ENCODE results near the gene OSBPL1A.

OSBPL1A gene

DNA sequence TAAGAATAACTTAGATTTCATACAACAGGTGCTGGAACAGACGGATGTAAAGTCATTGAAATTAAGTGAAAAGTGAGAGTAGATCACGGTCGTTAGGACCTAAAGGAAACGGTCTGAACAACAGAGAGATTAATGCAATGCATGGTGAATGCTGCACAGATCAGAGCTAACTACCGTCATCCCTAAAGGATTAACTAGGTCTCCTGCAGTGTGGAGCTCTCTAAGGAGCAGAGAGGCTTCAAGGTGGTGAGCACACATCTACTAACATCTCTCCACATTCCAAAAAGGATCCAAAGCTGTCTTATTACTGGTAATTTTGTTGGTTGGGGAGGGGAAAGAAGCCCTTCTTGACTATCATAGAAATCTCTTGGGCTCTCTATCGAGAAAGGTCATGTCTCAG lies 183.5 kb downstream of the OSBPL1A start:
- DNase-seq: no peak

DNA sequence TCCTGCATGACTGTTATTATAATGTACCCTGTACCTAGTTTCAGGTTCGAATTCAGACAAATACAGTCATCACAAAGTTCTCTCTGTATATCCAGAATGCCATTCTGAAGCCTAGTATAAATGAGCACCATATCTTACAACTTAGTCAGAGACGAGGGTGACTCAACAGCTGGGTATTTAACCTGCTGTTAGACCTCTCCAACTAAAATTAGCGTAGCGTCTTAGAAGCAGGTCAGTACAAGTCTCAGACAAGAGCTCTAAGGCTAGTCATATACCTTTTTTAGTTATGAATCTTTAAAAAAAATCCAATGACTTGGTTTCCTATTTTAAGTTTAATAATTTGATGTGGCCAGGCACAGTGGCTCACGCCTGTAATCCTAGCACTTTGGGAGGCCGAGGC lies 184.7 kb downstream of the OSBPL1A start:
- DNase-seq: no peak

GRCh38 chr18:24209558-24209957 lies 188.1 kb downstream of the OSBPL1A start:
- no peak for DNase-seq

- no peak for DNase-seq
These were observed 189.2 kb downstream of the OSBPL1A start for GRCh38 chr18:24208270-24209035.

- no peak for DNase-seq
These were observed 192.7 kb downstream of the OSBPL1A start for GRCh38 chr18:24204904-24205303.

- no peak for DNase-seq
These were observed 195.6 kb downstream of the OSBPL1A start for GRCh38 chr18:24201699-24202687.

GRCh38 chr18:24200494-24201290 lies 196.9 kb downstream of the OSBPL1A start:
- DNase-seq: no peak

- no peak for DNase-seq
These were observed 198.2 kb downstream of the OSBPL1A start for GRCh38 chr18:24199372-24199962.

GRCh38 chr18:24198461-24198860 lies 199.2 kb downstream of the OSBPL1A start:
- DNase-seq: no peak

DNA sequence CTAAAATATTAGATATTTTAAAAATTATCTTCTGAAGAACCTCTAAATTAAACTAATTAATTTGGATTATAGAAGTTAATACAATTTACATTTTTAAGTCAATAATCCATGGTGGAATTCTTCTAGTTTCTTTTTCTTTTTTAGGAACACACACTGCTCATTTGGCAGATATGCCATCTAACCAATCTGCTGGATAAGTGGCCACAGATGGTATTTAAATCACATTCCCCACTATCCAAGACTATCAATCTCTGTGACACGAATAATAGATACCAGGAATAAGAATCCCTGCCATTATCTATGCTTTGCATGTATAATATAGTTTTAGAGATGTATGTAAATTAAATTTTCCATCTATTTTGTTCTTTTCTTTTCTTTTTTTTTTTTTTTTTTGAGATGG lies 200.2 kb downstream of the OSBPL1A start:
- no peak for DNase-seq

DNA sequence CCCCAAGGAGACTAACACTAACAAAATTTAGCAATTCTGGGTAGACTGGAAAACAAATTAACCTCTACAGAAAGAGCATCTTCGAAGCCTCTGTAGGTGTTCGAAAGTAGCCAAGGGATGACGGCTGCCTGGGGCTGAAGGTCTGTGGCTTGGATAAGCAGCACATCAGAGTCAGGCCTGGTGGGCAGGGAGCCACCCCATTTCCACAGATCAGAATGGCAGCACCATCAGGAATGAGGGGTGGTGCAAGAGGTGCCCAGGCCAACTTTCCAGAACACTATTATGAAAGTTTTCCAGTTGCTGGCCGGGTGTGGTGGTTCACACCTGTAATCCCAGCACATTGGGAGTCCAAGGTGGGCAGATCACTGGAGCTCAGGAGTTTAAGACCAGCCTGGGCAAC lies 200.9 kb downstream of the OSBPL1A start:
- DNase-seq: no peak

GRCh38 chr18:24195296-24196053 lies 202.1 kb downstream of the OSBPL1A start:
- no peak for DNase-seq

GRCh38 chr18:24190590-24190989 lies 207.0 kb downstream of the OSBPL1A start:
- no peak for DNase-seq

- DNase-seq: no peak
These were observed 207.8 kb downstream of the OSBPL1A start for GRCh38 chr18:24189664-24190346.

DNA sequence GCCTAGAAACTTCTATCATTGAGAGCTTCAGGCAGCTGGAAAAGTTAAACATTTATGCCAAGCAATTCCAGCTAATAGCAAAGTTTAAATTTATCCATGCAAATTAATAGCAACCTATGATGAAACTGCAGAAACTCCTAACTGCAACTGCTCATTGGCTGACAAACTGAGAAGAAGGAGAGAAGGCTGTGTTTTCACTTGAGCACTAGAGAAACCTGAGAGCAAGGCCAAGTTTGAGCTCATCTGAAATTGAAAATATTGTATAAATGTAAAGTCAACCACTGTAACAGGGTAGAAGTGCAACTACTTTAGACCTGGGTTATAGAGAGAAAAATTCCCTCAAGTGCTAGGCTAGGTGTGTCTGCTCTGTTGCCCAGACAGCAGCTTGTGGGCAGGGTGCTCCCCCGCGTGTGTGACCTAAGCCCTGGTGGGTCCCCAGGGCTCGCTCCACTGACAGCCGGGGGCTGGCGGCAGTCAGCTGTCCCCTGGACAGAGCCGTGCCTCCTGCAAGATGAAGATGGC lies 208.6 kb downstream of the OSBPL1A start:
- DNase-seq: no peak

GRCh38 chr18:24188120-24188519 lies 209.5 kb downstream of the OSBPL1A start:
- DNase-seq: no peak

DNA sequence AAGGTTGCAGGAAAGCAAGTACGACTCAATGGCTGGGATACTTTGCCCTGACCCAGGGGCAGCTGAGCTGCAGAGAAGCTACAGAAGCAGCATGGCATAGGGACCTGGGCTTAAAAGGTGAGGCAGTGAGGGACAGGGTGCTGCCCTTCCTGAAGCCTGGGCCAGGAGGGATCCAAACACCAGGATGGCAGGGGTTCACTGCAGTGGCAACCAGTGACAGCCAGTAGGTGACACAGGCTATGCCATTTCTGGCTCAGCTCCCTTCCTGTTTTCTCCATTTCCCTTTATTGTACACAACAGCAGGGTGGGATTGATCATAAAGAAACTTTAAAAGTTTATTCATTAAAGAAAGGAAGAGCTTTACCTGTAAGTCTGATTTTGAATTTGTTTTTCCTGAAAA lies 209.9 kb downstream of the OSBPL1A start:
- no peak for DNase-seq

DNA sequence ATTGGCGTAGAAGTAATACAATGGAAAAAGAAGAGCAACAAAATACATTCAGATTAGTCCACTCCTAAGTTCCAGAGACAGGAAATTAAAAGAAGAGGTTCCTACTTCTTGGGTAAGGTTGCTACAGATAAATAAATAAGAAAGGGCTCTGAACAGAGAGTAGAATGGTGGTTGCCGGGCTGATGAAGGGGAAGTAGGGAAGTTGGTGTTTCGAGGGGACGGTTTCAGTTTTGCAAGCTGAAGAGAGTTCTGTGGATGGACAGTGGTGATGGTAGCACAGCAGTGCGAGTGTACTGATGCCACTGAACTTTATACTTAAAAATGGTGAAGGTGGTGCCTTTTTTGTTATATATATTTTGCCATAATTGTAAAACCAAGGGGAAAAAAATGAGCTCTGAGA lies 210.6 kb downstream of the OSBPL1A start:
- DNase-seq: no peak

GRCh38 chr18:24185805-24186204 lies 211.8 kb downstream of the OSBPL1A start:
- DNase-seq: no peak

DNA sequence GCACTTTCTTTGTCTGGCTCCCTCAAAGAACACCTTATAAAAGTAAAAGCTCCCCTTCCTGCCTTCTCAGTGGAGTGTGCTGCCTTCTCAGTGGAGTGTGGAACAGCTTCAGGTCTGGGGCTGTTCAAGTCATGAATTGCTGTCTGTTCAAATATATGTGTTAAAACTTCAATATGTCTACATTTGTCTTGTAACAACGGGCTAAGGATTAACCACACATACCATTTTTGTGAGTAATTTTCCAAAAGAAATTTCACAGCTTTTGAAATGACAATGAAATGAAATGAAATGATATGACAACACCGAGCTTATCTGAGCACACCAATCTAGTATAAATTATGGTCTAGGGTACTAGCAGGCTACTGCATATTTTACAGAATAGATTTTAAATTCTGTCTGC lies 215.8 kb downstream of the OSBPL1A start:
- no peak for DNase-seq

DNA sequence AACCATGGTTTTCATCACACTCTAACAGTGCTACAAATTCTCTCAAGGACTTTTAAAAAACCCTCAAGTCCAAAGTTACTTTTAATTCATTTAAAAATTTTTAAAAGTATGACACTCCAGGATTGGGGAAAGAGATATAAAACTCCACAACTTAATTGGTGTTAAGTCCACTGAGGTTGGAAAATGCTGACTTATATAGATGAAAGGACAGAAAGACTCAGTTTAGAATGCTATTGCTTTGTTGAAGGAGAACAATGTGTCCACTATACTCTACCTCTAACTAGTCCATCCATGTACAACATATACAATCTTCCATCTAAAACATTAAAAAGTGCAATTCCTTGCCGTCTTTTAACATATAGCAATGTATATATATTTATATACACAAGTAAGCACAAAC lies 217.6 kb downstream of the OSBPL1A start:
- no peak for DNase-seq
